DND-41 (cell line): Measurements from ENCODE around the gene CANX.
"Not testable (repeated sequence)": the region's sequence is repeated elsewhere in the genome, so short reads cannot be mapped to it uniquely, and the experiment has no call there.

Experiments used
- ATAC-seq: fragments of 200-7000 bp; cut with Tn5 transposase; 3 replicates; pipeline ENCODE4 v1.9.1; 2021; ENCODE audit warnings: low read depth; ENCODE audit not compliant: insufficient read depth
- DNase-seq: peaks from one replicate; pipeline ENCODE4 v3.0.0-alpha.2; 2020
- H2AFZ ChIP-seq: 2 replicates; pipeline ENCODE4 v1.6.0; 2012; ENCODE audit warnings: low read depth, low read length
- H3K27ac ChIP-seq: 2 replicates; pipeline ENCODE4 v1.5.1; 2012; ENCODE audit warnings: low read length, inconsistent platforms
- H3K27me3 ChIP-seq: fragments of 200-600 bp; sonication (generic); 2 replicates; pipeline ENCODE4 v1.6.0; 2012; ENCODE audit warnings: low read length, mild to moderate bottlenecking, inconsistent platforms; ENCODE audit not compliant: insufficient read depth, poor library complexity
- H3K36me3 ChIP-seq: 2 replicates; pipeline ENCODE4 v1.5.1; 2012; ENCODE audit warnings: low read length, inconsistent platforms; ENCODE audit not compliant: insufficient read depth
- H3K4me1 ChIP-seq: 2 replicates; pipeline ENCODE4 v1.5.1; 2012; ENCODE audit warnings: mild to moderate bottlenecking, low read length; ENCODE audit not compliant: insufficient read depth
- H3K4me2 ChIP-seq: 2 replicates; pipeline ENCODE4 v1.6.0; 2012; ENCODE audit warnings: mild to moderate bottlenecking, moderate library complexity, low read length, inconsistent platforms; ENCODE audit not compliant: insufficient read depth
- H3K4me3 ChIP-seq, 2 experiments: fragments of 200-600 bp in 1 of 2; shearing (Covaris generic) in 1 of 2; 2 replicates each; pipeline ENCODE4 v1.5.1; 2012 to 2016; ENCODE audit warnings: inconsistent platforms in 2 of 2, low read length in 2 of 2, mild to moderate bottlenecking in 2 of 2, low read depth in 1 of 2, moderate library complexity in 1 of 2
- H3K79me2 ChIP-seq: 2 replicates; pipeline ENCODE4 v1.6.0; 2012; ENCODE audit warnings: low read length, inconsistent platforms; ENCODE audit not compliant: insufficient read depth
- H3K9ac ChIP-seq: 2 replicates; pipeline ENCODE4 v1.6.0; 2012; ENCODE audit warnings: low read depth, mild to moderate bottlenecking, inconsistent platforms, low read length, moderate library complexity
- H3K9me3 ChIP-seq: 2 replicates; pipeline ENCODE4 v1.5.1; 2012; ENCODE audit warnings: low read length, moderate library complexity, mild to moderate bottlenecking, inconsistent platforms; ENCODE audit not compliant: insufficient read depth, severe bottlenecking
- H4K20me1 ChIP-seq: 2 replicates; pipeline ENCODE4 v1.6.0; 2012; ENCODE audit warnings: low read length; ENCODE audit not compliant: insufficient read depth
- CTCF ChIP-seq: IDR thresholded peaks from 2 replicates; pipeline ENCODE4 v1.5.1; 2012; ENCODE audit warnings: borderline replicate concordance, low read length, moderate library complexity, mild to moderate bottlenecking; ENCODE audit not compliant: poor library complexity, severe bottlenecking; ENCODE audit errors: extremely low read depth
- EZH2 ChIP-seq: IDR thresholded peaks from 3 replicates; pipeline ENCODE4 v1.6.1; 2012; ENCODE audit warnings: borderline replicate concordance, low read depth, mild to moderate bottlenecking, moderate library complexity, low read length, inconsistent platforms; ENCODE audit not compliant: severe bottlenecking

The CANX gene

GRCh38 chr5:179680014-179680779, 18.6 kb upstream of the CANX start:
- Histone ChIP-seq H3K4me1 (peaks cover 31% of the 10 kb centered on the region), H3K9me3 (no peaks in the 10 kb centered on the region), H4K20me1 (no peaks in the 10 kb centered on the region), H3K27me3 (no peaks in the 10 kb centered on the region), H3K4me3 (no peak overlapping the region), H3K79me2 (peaks cover 25% of the 10 kb centered on the region), H3K36me3 (peaks cover 5% of the 10 kb centered on the region; the same call in 1 of the 2 replicates), H2AFZ (no peak overlapping the region), H3K9ac (no peak overlapping the region), H3K4me2 (no peak overlapping the region), H3K27ac (no peak overlapping the region)
- DNase-seq (no peak), ATAC-seq (no peak)
- TF ChIP-seq CTCF (no peak), EZH2 (no peak)

GRCh38 chr5:179680780-179681401, 17.9 kb upstream of the CANX start, which contains the start of gene CBY3:
CBY3 (minus strand) TSS chr5:179681034; CDS start chr5:179680918, 116 bp downstream.
- H4K20me1 ChIP-seq, result no peaks in the 10 kb centered on the region

GRCh38 chr5:179689212-179689611, 9.6 kb upstream of the CANX start:
- not testable (repeated sequence) for H3K9me3 ChIP-seq, H3K4me3 ChIP-seq, H2AFZ ChIP-seq, H3K4me2 ChIP-seq, H3K36me3 ChIP-seq, H3K9ac ChIP-seq, H4K20me1 ChIP-seq, H3K27me3 ChIP-seq, H3K4me1 ChIP-seq, ATAC-seq, H3K79me2 ChIP-seq, DNase-seq, H3K27ac ChIP-seq

More at GRCh38 chr5:179680780-179681401, 17.9 kb upstream of the CANX start, which contains the start of gene CBY3:
- DNase-seq (no peak), ATAC-seq (no peak)
- Histone ChIP-seq H3K9me3 (no peaks in the 10 kb centered on the region), H3K4me2 (no peak within 1 kb of the TSS), H3K27ac (no peak within 1 kb of the TSS), H3K4me1 (peaks cover 31% of the 10 kb centered on the region), H3K4me3 (no peak within 1 kb of the TSS), H3K9ac (no peak within 1 kb of the TSS), H2AFZ (no peak within 1 kb of the TSS), H3K36me3 (peaks cover 5% of the 10 kb centered on the region; the same call in 1 of the 2 replicates), H3K27me3 (no peaks in the 10 kb centered on the region), H3K79me2 (peaks cover 25% of the 10 kb centered on the region)
- TF ChIP-seq EZH2, result no peak
- no peak for TF ChIP-seq CTCF

GRCh38 chr5:179694561-179694960, 4.2 kb upstream of the CANX start:
- H3K4me3 ChIP-seq, result no peak overlapping the region
- no peak for TF ChIP-seq CTCF
- no peak for TF ChIP-seq EZH2
- H3K79me2 ChIP-seq, result peaks cover 20% of the 10 kb centered on the region
- H3K4me2 ChIP-seq, result no peak overlapping the region
- H3K27ac ChIP-seq, result no peak overlapping the region
- peaks cover 4% of the 10 kb centered on the region; the same call in 1 of the 2 replicates for H4K20me1 ChIP-seq
- H3K27me3 ChIP-seq, result no peaks in the 10 kb centered on the region
- ATAC-seq (no peak), DNase-seq (no peak)
- H3K4me1 ChIP-seq, result peaks cover 17% of the 10 kb centered on the region
- H2AFZ ChIP-seq, result no peak overlapping the region
- no peaks in the 10 kb centered on the region for H3K9me3 ChIP-seq
- H3K36me3 ChIP-seq, result no peaks in the 10 kb centered on the region; the same call in 1 of the 2 replicates
- no peak overlapping the region for H3K9ac ChIP-seq
